Activated B cell treated with CpG ODN at 0.5 μM for 24 hours (primary cell): ENCODE data around the gene GBP6. TPM values are rescaled to one million over a fixed set of nuclear protein-coding genes. Genes with fewer than 3 reads are reported as not detected.
"Not testable (repeated sequence)": the region's sequence is repeated elsewhere in the genome, so short reads cannot be mapped to it uniquely, and the experiment has no call there.

Source experiments
- ATAC-seq: fragments of 200-7000 bp; cut with Tn5 transposase; one replicate; pipeline ENCODE4 v1.10.0; 2021; ENCODE audit warnings: low read depth, mild to moderate bottlenecking, moderate library complexity
- CTCF ChIA-PET: fragments of 350-600 bp; sonication (Branson Sonifier 250); formaldehyde crosslinking; loops from one replicate; lab custom pipeline; 2021; ENCODE audit warnings: antibody characterized with exemption; lab: Charles Lee
- POLR2A ChIA-PET: fragments of 350-600 bp; sonication (Branson Sonifier 250); formaldehyde crosslinking; loops from one replicate; lab custom pipeline; 2021; ENCODE audit warnings: antibody characterized with exemption; lab: Charles Lee
- DNase-seq: peaks from one replicate; pipeline ENCODE4 v3.0.0; 2022
- H3K27ac Mint-ChIP-seq: one replicate; pipeline ENCODE4 v1.8.0; 2020; ENCODE audit warnings: mixed read lengths
- H3K27me3 Mint-ChIP-seq: one replicate; pipeline ENCODE4 v1.8.0; 2021; ENCODE audit warnings: mixed read lengths
- H3K36me3 Mint-ChIP-seq: one replicate; pipeline ENCODE4 v1.8.0; 2021; ENCODE audit warnings: low read depth, mixed read lengths
- H3K4me1 Mint-ChIP-seq: one replicate; pipeline ENCODE4 v1.8.0; 2021; ENCODE audit warnings: mixed read lengths
- H3K4me3 Mint-ChIP-seq: one replicate; pipeline ENCODE4 v1.8.0; 2020; ENCODE audit warnings: mild to moderate bottlenecking, mixed read lengths
- H3K9me3 Mint-ChIP-seq: one replicate; pipeline ENCODE4 v1.8.0; 2020; ENCODE audit warnings: mixed read lengths
- intact Hi-C: fragments of 100-400 bp; cut with micrococcal nuclease; formaldehyde crosslinking; loops from one replicate; pipeline ENCODE4 v1.15.1; 2024
- total RNA-seq: library from RNA; stranded (reverse); gene quantifications from 2 replicates; pipeline ENCODE4 v1.2.3, GENCODE V29; 2022
- TF ChIP-seq, protein P1 (sequence below): fragments of 200-600 bp; IDR thresholded peaks from one replicate; pipeline ENCODE4 v1.8.0; 2022; ENCODE audit warnings: antibody characterized with exemption, mild to moderate bottlenecking

GBP6 gene
- total RNA-seq, 1 donor from 2014 or later, result not detected

DNA sequence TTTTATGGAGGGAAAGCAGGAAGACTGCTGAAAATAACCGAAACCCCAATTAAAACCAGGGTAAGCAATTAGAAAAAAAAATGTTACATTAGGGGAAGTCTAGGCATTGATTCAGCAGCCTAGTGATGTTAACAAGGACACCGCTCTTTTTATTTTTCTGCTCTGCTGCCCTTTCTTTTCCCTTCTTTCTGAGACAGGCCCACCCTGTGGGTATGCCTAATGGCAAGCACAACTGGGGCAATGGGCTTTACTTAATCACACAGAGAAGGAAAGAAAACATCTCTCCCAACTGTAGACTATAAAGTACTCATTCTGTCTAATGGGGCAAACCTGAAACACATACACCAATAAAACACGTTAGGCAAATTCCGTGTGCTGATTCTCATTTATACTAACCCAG, 69.6 kb downstream of the GBP6 start:
- Mint-ChIP-seq H3K27ac (no peak overlapping the region), H3K4me1 (no peaks in the 10 kb centered on the region), H3K9me3 (peaks cover 4% of the 10 kb centered on the region), H3K27me3 (peaks cover 8% of the 10 kb centered on the region), H3K4me3 (no peak overlapping the region), H3K36me3 (no peaks in the 10 kb centered on the region)
- POLR2A ChIA-PET, result no interaction called here
- CTCF ChIA-PET, result no interaction called here
- intact Hi-C loops, result no loop called here
- TF ChIP-seq, protein P1, sequence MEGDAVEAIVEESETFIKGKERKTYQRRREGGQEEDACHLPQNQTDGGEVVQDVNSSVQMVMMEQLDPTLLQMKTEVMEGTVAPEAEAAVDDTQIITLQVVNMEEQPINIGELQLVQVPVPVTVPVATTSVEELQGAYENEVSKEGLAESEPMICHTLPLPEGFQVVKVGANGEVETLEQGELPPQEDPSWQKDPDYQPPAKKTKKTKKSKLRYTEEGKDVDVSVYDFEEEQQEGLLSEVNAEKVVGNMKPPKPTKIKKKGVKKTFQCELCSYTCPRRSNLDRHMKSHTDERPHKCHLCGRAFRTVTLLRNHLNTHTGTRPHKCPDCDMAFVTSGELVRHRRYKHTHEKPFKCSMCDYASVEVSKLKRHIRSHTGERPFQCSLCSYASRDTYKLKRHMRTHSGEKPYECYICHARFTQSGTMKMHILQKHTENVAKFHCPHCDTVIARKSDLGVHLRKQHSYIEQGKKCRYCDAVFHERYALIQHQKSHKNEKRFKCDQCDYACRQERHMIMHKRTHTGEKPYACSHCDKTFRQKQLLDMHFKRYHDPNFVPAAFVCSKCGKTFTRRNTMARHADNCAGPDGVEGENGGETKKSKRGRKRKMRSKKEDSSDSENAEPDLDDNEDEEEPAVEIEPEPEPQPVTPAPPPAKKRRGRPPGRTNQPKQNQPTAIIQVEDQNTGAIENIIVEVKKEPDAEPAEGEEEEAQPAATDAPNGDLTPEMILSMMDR, result no peak
- ATAC-seq (no peak), DNase-seq (no peak)

DNA sequence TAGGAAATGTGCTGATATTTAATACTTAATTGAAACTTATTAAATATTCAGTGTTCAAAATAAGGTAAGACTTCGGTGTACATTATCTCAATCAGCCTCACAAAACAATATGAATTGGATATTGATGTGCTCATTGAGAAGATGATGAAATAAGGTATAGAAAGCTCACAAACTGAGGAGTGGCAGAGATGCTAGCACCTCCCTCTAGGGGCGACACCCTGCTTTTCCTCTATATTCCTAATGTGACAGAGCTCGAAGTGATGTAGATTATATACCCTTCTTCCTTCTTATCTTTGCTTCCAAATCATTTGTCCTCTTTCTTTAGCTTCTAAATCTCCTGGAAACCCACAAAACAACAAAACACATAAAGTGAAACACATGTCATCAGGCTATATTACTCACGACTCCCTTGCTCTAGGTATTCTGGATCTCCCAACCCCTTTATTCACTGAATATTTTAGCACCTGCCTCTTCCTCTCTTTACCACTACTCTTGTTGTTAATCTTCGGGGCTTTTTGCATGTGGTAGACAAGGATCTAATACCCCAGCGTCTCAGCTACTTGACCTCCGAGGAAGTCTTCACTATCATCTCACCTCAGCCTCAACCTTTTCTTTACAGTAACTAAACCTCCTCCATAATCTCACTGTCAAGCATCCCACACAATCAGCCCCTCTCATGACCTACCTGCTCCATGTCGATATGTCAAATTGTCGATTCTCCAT, 70.4 kb downstream of the GBP6 start:
- ATAC-seq, CTCF ChIA-PET: not testable (repeated sequence)

More for the DNA sequence above, 70.4 kb downstream of the GBP6 start:
- H3K36me3 Mint-ChIP-seq, H3K4me1 Mint-ChIP-seq, H3K27ac Mint-ChIP-seq, H3K9me3 Mint-ChIP-seq, H3K27me3 Mint-ChIP-seq, POLR2A ChIA-PET, intact Hi-C loops, DNase-seq, H3K4me3 Mint-ChIP-seq: not testable (repeated sequence)

Other genes with a start within 250 kb of the GBP6 start
- gene GBP2, start 237.9 kb upstream of the GBP6 start, total RNA-seq, result 24.4 and 26.7 TPM in 2 replicates
- gene GBP7, start 188.1 kb upstream of the GBP6 start, total RNA-seq, result not detected in 2 replicates
- 19.2 and 19.5 TPM in 2 replicates for gene GBP4, start 165.1 kb upstream of the GBP6 start, total RNA-seq
- gene GBP5, start 91.2 kb upstream of the GBP6 start, total RNA-seq, result 19.9 and 22.8 TPM in 2 replicates
- 14.7 and 19.1 TPM in 2 replicates for gene LRRC8B, start 160.8 kb downstream of the GBP6 start, total RNA-seq